ENCODE measurements around the gene ZNF778. TPM values are rescaled to one million over a fixed set of nuclear protein-coding genes. Genes with fewer than 3 reads are reported as not detected.
"Not testable (repeated sequence)": the region's sequence is repeated elsewhere in the genome, so short reads cannot be mapped to it uniquely, and the experiment has no call there.

Gene ZNF778
- total and polyA plus RNA-seq, 11 donors: 1.6 to 14.6 (median 9.2) TPM

DNA sequence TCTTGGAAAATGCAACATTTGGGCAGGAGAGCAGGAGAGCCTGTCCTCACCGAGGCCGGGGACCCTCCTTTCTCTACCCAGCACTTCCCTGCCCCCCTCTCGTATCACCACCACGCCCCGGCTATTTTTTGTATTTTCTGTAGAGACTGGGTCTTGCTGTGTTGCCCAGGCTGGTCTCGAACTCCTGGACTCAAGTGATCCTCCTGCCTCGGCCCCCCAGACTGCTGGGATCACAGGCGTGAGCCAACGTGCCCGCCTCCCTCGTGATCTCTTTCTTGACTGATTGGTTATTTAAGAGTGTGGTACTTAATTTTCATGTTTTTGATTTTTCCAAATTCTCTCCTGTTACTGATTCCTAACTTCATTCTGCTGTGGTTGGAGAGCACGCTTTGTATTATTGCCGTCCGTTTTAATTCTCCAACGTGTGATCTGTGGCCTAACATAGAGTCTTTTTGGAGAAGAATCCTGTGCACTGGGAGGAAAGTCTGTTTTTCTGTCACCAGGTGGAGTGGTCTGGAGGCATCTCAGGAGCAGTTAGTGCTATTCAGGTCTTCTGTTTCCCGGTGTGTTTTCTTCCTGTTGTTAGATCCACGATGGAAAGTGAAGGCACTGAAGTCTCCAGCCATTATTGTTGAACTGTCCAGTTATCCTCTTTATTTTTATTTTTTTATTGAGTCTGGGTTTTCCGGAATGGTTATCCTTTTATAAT, 40.4 kb downstream of the ZNF778 start:
- no peaks in the 10 kb centered on the region for H3K36me3 ChIP-seq
- H3K4me3 ChIP-seq: peak overlapping the region in 7 of 12 donors; percentile 41 to 54 (median 50)
- WGBS, 4 donors: 75 to 79% (median 76%) methylated on average over 18 of the region's 18 CpGs
- no peak overlapping the region for H3K27ac ChIP-seq
- ATAC-seq: no peak
- intact Hi-C loops (cut with DNase I): no loop called here
- H3K27me3 ChIP-seq: peaks cover 0 to 21% (median 6%) of the 10 kb centered on the region in 9 donors
- peaks cover 0 to 15% (median 11%) of the 10 kb centered on the region in 12 donors for H3K4me1 ChIP-seq
- H3K9me3 ChIP-seq: peaks cover 0 to 6% (median 0%) of the 10 kb centered on the region in 12 donors
- TF ChIP-seq POLR2A (IDR thresholded peaks at IDR 0.05): no peak
- TF ChIP-seq, protein P1, sequence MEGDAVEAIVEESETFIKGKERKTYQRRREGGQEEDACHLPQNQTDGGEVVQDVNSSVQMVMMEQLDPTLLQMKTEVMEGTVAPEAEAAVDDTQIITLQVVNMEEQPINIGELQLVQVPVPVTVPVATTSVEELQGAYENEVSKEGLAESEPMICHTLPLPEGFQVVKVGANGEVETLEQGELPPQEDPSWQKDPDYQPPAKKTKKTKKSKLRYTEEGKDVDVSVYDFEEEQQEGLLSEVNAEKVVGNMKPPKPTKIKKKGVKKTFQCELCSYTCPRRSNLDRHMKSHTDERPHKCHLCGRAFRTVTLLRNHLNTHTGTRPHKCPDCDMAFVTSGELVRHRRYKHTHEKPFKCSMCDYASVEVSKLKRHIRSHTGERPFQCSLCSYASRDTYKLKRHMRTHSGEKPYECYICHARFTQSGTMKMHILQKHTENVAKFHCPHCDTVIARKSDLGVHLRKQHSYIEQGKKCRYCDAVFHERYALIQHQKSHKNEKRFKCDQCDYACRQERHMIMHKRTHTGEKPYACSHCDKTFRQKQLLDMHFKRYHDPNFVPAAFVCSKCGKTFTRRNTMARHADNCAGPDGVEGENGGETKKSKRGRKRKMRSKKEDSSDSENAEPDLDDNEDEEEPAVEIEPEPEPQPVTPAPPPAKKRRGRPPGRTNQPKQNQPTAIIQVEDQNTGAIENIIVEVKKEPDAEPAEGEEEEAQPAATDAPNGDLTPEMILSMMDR (IDR thresholded peaks at IDR 0.05): no peak
- DNase-seq: no peak

DNA sequence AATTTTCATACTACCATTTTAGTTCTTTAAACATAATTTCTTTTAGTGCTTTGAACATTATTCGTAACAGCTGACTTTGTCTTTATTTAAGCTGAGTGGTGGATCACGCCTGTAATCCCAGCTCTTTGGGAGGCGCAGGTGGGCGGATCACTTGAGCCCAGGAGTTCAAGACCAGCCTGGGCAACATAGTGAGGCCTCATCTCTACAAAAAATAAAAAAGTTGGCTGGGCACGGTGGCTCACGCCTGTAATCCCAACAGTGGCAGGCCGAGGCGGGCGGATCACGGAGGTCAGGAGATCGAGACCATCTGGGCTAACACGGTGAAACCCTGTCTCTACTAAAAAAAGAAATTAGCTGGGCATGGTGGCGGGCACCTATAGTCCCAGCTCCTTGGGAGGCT, 42.4 kb downstream of the ZNF778 start:
- H3K27ac ChIP-seq; H3K36me3 ChIP-seq; DNase-seq; H3K4me3 ChIP-seq; H3K9me3 ChIP-seq; intact Hi-C loops (cut with DNase I); ATAC-seq: not testable (repeated sequence)
- H3K27me3 ChIP-seq: peaks cover 0 to 21% (median 6%) of the 10 kb centered on the region in 9 donors
- 95 to 96% (median 95%) methylated on average over 13 of the region's 13 CpGs for WGBS, 4 donors
- H3K4me1 ChIP-seq: peaks cover 0 to 15% (median 11%) of the 10 kb centered on the region in 12 donors

DNA sequence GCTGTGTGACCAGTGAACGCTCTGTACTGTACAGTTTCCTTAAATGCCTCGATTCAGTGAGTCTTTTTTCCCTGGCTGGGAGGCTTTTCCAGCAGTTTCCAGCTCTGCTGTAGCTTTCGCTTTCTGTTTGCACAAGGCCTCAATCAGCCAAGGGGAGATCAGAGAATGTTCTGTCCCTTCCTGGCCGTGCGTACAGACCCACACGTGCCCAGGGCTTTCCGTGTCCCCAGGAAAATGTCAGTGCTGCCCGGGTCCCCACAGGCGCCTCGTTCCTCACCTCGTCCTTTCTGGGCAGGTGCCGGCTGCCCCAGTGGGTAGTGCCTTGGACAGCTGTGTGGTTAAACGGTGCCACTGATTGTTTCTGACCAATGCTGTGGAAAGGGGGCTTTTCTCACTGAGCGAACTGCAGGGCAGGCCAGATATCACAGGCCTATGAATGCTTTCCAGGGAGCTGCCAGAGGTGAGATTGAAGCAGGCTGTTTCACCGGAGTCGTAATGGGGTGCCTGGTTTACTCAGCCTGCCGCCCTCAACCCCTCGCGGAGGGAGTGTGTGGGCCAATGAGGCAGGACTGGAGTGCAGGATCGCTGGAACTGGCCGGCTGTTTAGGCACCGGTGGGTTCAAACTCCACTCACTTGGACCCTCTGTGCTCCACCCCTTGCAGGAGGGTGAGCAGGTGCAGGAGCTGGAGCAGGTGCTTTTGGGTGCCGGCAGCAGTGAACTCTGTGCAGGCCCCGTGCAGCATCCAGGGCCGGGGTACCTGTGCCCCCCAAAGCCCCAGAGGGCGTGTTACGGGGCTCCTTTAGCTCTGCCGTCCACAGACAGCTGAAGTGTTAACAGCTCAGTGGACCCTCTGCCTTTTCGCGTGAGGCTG, 44.4 kb downstream of the ZNF778 start:
- Histone ChIP-seq H3K27me3 (peaks cover 0 to 14% (median 6%) of the 10 kb centered on the region in 9 donors), H3K4me3 (peak overlapping the region in 2 of 12 donors; percentile 3 to 21), H3K4me1 (peaks cover 0 to 8% (median 7%) of the 10 kb centered on the region in 12 donors), H3K36me3 (peaks cover 0 to 18% (median 14%) of the 10 kb centered on the region in 9 donors), H3K9me3 (peaks cover 0 to 10% (median 0%) of the 10 kb centered on the region in 12 donors), H3K27ac (peak overlapping the region in 2 of 12 donors; percentile 34 to 42)
- DNase-seq: no peak
- TF ChIP-seq, protein P1 (IDR thresholded peaks at IDR 0.05): no peak
- TF ChIP-seq POLR2A (IDR thresholded peaks at IDR 0.05): no peak
- ATAC-seq: peak in 2 of 4 donors; percentile 32 to 48
- intact Hi-C loops (cut with DNase I): no loop called here
- WGBS, 4 donors: 81 to 90% (median 85%) methylated on average over 24 to 30 of the region's 30 CpGs

DNA sequence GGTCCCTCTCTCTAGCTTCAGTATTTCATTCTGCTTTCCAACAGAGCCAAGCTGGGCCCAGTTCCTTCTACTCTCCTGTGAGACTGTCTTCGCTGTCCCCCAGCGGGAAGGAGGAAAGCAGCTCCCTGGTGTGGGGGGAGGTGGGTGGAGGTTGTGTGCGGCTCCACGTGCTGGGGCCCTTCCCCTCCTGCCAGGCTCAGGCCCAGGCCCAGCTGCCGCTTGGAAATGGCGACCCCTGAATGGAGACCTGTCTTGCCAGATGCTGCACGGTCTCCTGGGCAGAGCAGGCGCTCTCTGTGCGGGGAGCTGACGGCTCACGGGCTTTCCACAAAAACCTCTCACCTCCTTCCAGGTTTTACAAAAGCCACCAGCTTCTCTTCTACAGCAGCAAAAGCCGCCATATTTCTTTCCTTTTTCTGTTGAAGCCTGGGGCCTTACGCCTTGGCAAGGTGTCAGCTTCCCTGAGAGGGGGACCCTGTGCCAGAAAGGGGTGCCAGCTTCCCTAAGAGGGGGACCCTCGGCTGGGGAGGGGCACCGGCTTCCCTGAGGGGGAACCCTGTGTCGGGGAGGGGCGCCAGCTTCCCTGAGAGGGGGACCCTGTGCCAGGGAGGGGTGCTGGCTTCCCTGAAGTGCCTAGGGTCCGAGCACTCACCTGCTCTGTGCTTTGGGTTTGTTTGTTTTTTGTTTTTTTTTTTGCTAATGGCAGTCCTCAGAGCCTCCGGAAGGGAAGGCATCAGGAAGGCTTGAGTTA, 47.5 kb downstream of the ZNF778 start:
- intact Hi-C loops (cut with DNase I): no loop called here
- no peak for TF ChIP-seq POLR2A (IDR thresholded peaks at IDR 0.05)
- TF ChIP-seq, protein P1 (IDR thresholded peaks at IDR 0.05): no peak
- H3K4me1 ChIP-seq: no peaks in the 10 kb centered on the region
- DNase-seq (no peak), ATAC-seq (no peak)
- H3K36me3 ChIP-seq: peaks cover 0 to 40% (median 35%) of the 10 kb centered on the region in 9 donors
- no peak overlapping the region for H3K4me3 ChIP-seq
- H3K27ac ChIP-seq: no peak overlapping the region
- H3K9me3 ChIP-seq: peaks cover 0 to 10% (median 0%) of the 10 kb centered on the region in 12 donors
- H3K27me3 ChIP-seq: no peaks in the 10 kb centered on the region
- WGBS, 4 donors: 92 to 94% (median 93%) methylated on average over 19 of the region's 19 CpGs
